HG02759 (cell line): ENCODE data around the gene DIS3L2.
A peak's percentile ranks its signal among the peaks of the same experiment; 100 is the strongest.
"Not testable (repeated sequence)": the region's sequence is repeated elsewhere in the genome, so short reads cannot be mapped to it uniquely, and the experiment has no call there.

Source experiments
- ATAC-seq: cut with Tn5 transposase; IDR thresholded peaks from one replicate; pipeline ENCODE4 v1.9.1; 2021; ENCODE audit warnings: mild to moderate bottlenecking, moderate library complexity; ENCODE audit not compliant: unreplicated experiment

Gene DIS3L2

GRCh38 chr2:232316461-232317330 is 355.2 kb downstream of the DIS3L2 start:
- no peak for ATAC-seq

- ATAC-seq = no peak
Measured at GRCh38 chr2:232318169-232318855, 356.8 kb downstream of the DIS3L2 start.

GRCh38 chr2:232319067-232319802 is 357.7 kb downstream of the DIS3L2 start:
- ATAC-seq = no peak

GRCh38 chr2:232319803-232320442 is 358.4 kb downstream of the DIS3L2 start:
- no peak for ATAC-seq

GRCh38 chr2:232320443-232320803 is 358.9 kb downstream of the DIS3L2 start:
- no peak for ATAC-seq

GRCh38 chr2:232321156-232321816 is 359.8 kb downstream of the DIS3L2 start:
- no peak for ATAC-seq

- no peak for ATAC-seq
Measured at GRCh38 chr2:232321817-232322559, 360.5 kb downstream of the DIS3L2 start.

- no peak for ATAC-seq
Measured at GRCh38 chr2:232322560-232323327, 361.2 kb downstream of the DIS3L2 start.

GRCh38 chr2:232323328-232323650 is 361.8 kb downstream of the DIS3L2 start:
- no peak for ATAC-seq

- not testable (repeated sequence) for ATAC-seq
Measured at GRCh38 chr2:232323967-232324366, 362.5 kb downstream of the DIS3L2 start.

- ATAC-seq = no peak
Measured at GRCh38 chr2:232324778-232325177, 363.3 kb downstream of the DIS3L2 start.

GRCh38 chr2:232325324-232326273 is 364.1 kb downstream of the DIS3L2 start:
- ATAC-seq = no peak

GRCh38 chr2:232326274-232327104 is 365.0 kb downstream of the DIS3L2 start:
- ATAC-seq = not testable (repeated sequence)

- ATAC-seq = peak; percentile 55
Measured at GRCh38 chr2:232327105-232328031, 365.9 kb downstream of the DIS3L2 start.

- ATAC-seq = peak; percentile 51
Measured at GRCh38 chr2:232328032-232328422, 366.5 kb downstream of the DIS3L2 start.
